ENCODE data around the gene GIMAP8.

DNA sequence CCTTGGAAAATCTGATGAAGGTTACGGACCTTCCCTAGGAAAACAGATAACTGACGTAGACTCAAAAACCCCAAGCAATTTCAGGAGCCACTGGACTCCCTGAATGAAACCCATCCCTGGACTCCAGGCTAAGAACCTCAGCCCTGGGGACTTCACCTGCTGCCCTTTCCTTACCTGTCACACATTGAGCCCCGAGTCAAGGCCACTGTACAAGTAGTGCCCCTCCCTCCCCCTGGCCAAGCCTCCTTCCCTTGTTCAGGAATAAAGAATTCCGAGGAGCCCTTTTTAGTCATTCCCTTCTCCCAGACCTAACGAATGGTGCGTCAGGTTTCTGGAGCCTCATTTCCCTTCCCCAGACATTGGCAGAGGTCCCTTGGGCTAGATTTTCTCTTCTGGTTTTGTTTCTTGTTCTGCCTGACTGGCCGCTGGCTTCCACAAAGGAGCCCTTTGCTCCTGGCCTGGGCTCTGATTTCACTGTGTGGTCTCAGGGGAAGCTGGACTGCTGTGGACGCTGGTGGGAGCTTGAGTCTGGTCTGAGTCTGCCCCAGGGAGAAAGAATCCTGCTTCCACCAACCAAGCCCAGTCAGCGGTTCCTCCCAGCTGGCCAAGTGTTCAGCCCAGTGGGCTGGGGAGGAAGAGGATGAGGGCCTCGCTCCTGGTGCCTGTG is 39.6 kb upstream of the GIMAP8 start:
- TF ChIP-seq, protein P1, sequence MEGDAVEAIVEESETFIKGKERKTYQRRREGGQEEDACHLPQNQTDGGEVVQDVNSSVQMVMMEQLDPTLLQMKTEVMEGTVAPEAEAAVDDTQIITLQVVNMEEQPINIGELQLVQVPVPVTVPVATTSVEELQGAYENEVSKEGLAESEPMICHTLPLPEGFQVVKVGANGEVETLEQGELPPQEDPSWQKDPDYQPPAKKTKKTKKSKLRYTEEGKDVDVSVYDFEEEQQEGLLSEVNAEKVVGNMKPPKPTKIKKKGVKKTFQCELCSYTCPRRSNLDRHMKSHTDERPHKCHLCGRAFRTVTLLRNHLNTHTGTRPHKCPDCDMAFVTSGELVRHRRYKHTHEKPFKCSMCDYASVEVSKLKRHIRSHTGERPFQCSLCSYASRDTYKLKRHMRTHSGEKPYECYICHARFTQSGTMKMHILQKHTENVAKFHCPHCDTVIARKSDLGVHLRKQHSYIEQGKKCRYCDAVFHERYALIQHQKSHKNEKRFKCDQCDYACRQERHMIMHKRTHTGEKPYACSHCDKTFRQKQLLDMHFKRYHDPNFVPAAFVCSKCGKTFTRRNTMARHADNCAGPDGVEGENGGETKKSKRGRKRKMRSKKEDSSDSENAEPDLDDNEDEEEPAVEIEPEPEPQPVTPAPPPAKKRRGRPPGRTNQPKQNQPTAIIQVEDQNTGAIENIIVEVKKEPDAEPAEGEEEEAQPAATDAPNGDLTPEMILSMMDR (tag by site-specific recombination; IDR thresholded peaks at IDR 0.05): no peak
- TF ChIP-seq, protein P2, sequence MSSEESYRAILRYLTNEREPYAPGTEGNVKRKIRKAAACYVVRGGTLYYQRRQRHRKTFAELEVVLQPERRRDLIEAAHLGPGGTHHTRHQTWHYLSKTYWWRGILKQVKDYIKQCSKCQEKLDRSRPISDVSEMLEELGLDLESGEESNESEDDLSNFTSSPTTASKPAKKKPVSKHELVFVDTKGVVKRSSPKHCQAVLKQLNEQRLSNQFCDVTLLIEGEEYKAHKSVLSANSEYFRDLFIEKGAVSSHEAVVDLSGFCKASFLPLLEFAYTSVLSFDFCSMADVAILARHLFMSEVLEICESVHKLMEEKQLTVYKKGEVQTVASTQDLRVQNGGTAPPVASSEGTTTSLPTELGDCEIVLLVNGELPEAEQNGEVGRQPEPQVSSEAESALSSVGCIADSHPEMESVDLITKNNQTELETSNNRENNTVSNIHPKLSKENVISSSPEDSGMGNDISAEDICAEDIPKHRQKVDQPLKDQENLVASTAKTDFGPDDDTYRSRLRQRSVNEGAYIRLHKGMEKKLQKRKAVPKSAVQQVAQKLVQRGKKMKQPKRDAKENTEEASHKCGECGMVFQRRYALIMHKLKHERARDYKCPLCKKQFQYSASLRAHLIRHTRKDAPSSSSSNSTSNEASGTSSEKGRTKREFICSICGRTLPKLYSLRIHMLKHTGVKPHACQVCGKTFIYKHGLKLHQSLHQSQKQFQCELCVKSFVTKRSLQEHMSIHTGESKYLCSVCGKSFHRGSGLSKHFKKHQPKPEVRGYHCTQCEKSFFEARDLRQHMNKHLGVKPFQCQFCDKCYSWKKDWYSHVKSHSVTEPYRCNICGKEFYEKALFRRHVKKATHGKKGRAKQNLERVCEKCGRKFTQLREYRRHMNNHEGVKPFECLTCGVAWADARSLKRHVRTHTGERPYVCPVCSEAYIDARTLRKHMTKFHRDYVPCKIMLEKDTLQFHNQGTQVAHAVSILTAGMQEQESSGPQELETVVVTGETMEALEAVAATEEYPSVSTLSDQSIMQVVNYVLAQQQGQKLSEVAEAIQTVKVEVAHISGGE (tag by site-specific recombination; conservative IDR thresholded peaks at IDR 0.05; ENCODE audit: low read depth): no peak
- TF ChIP-seq ZNF274 (IDR thresholded peaks at IDR 0.05; ENCODE audit: low read length): no peak
- TF ChIP-seq ZNF274 (tag by site-specific recombination; IDR thresholded peaks at IDR 0.05; ENCODE audit: borderline replicate concordance): no peak
- no peak for TF ChIP-seq KLF1 (tag by site-specific recombination; IDR thresholded peaks at IDR 0.05)
- TF ChIP-seq ZNF76 (tag by site-specific recombination; IDR thresholded peaks at IDR 0.05; ENCODE audit: borderline replicate concordance, low read depth): no peak
- TF ChIP-seq, protein P3, sequence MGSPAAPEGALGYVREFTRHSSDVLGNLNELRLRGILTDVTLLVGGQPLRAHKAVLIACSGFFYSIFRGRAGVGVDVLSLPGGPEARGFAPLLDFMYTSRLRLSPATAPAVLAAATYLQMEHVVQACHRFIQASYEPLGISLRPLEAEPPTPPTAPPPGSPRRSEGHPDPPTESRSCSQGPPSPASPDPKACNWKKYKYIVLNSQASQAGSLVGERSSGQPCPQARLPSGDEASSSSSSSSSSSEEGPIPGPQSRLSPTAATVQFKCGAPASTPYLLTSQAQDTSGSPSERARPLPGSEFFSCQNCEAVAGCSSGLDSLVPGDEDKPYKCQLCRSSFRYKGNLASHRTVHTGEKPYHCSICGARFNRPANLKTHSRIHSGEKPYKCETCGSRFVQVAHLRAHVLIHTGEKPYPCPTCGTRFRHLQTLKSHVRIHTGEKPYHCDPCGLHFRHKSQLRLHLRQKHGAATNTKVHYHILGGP (tag by site-specific recombination; IDR thresholded peaks at IDR 0.05): no peak
- TF ChIP-seq YY1 (tag by site-specific recombination; IDR thresholded peaks at IDR 0.05): no peak
- TF ChIP-seq ZNF707 (tag by site-specific recombination; IDR thresholded peaks at IDR 0.05): no peak
- TF ChIP-seq FEZF1 (tag by site-specific recombination; IDR thresholded peaks at IDR 0.05): no peak
- TF ChIP-seq, protein P4, sequence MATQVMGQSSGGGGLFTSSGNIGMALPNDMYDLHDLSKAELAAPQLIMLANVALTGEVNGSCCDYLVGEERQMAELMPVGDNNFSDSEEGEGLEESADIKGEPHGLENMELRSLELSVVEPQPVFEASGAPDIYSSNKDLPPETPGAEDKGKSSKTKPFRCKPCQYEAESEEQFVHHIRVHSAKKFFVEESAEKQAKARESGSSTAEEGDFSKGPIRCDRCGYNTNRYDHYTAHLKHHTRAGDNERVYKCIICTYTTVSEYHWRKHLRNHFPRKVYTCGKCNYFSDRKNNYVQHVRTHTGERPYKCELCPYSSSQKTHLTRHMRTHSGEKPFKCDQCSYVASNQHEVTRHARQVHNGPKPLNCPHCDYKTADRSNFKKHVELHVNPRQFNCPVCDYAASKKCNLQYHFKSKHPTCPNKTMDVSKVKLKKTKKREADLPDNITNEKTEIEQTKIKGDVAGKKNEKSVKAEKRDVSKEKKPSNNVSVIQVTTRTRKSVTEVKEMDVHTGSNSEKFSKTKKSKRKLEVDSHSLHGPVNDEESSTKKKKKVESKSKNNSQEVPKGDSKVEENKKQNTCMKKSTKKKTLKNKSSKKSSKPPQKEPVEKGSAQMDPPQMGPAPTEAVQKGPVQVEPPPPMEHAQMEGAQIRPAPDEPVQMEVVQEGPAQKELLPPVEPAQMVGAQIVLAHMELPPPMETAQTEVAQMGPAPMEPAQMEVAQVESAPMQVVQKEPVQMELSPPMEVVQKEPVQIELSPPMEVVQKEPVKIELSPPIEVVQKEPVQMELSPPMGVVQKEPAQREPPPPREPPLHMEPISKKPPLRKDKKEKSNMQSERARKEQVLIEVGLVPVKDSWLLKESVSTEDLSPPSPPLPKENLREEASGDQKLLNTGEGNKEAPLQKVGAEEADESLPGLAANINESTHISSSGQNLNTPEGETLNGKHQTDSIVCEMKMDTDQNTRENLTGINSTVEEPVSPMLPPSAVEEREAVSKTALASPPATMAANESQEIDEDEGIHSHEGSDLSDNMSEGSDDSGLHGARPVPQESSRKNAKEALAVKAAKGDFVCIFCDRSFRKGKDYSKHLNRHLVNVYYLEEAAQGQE (tag by site-specific recombination; IDR thresholded peaks at IDR 0.05): no peak

All from HEK293 (cell line).